Activated CD8-positive, alpha-beta T cell treated with anti-CD3 and anti-CD28 coated beads for 36 hours (primary cell): ENCODE results near the gene MT1H. TPM values are rescaled to one million over a fixed set of nuclear protein-coding genes. Genes with fewer than 3 reads are reported as not detected.

ENCODE experiments used
- ATAC-seq: fragments of 200-7000 bp; cut with Tn5 transposase; one replicate; pipeline ENCODE4 v1.10.0; 2021; ENCODE audit warnings: mild to moderate bottlenecking, moderate library complexity
- CTCF ChIA-PET: fragments of 350-600 bp; sonication (Branson Sonifier 250); formaldehyde crosslinking; loops from one replicate; lab custom pipeline; 2021; ENCODE audit warnings: antibody characterized with exemption; lab: Charles Lee
- POLR2A ChIA-PET: fragments of 350-600 bp; sonication (Branson Sonifier 250); formaldehyde crosslinking; loops from one replicate; lab custom pipeline; 2021; ENCODE audit warnings: antibody characterized with exemption; lab: Charles Lee
- DNase-seq: peaks from one replicate; pipeline ENCODE4 v3.0.0-alpha.2; 2020
- H3K27ac Mint-ChIP-seq: one replicate; pipeline ENCODE4 v1.8.0; 2021; ENCODE audit warnings: mild to moderate bottlenecking, mixed read lengths
- H3K27me3 Mint-ChIP-seq: one replicate; pipeline ENCODE4 v1.8.0; 2021; ENCODE audit warnings: mixed read lengths
- H3K36me3 Mint-ChIP-seq: one replicate; pipeline ENCODE4 v1.8.0; 2021; ENCODE audit warnings: low read depth, mixed read lengths
- H3K4me1 Mint-ChIP-seq: one replicate; pipeline ENCODE4 v1.8.0; 2021; ENCODE audit warnings: low read depth, mixed read lengths
- H3K4me3 Mint-ChIP-seq: one replicate; pipeline ENCODE4 v1.8.0; 2021; ENCODE audit warnings: mild to moderate bottlenecking, moderate library complexity, mixed read lengths
- H3K9me3 Mint-ChIP-seq: one replicate; pipeline ENCODE4 v1.8.0; 2021; ENCODE audit warnings: mixed read lengths
- intact Hi-C: fragments of 100-400 bp; cut with micrococcal nuclease; formaldehyde crosslinking; loops from one replicate; pipeline ENCODE4 v1.10.0; 2022
- total RNA-seq, 2 experiments: library from RNA; stranded (reverse); gene quantifications; one replicate each; pipeline ENCODE4 v1.2.3, GENCODE V29; 2021
- TF ChIP-seq, protein P1 (sequence below): fragments of 200-600 bp; IDR thresholded peaks from one replicate; pipeline ENCODE4 v1.8.0; 2022; ENCODE audit warnings: antibody characterized with exemption, mild to moderate bottlenecking

Gene MT1H
- total RNA-seq, 2 experiments from 2014 or later, result 2.3 to 2.7 TPM

GRCh38 chr16:56652600-56652999 is 17.0 kb upstream of the MT1H start:
- POLR2A ChIA-PET, result interaction anchor here (0.8 to 2.5 kb wide), 5 partner anchors 9 to 59 kb away, joined by 3 to 11 read pairs (median 3); no protein-coding TSS in a partner anchor

DNA sequence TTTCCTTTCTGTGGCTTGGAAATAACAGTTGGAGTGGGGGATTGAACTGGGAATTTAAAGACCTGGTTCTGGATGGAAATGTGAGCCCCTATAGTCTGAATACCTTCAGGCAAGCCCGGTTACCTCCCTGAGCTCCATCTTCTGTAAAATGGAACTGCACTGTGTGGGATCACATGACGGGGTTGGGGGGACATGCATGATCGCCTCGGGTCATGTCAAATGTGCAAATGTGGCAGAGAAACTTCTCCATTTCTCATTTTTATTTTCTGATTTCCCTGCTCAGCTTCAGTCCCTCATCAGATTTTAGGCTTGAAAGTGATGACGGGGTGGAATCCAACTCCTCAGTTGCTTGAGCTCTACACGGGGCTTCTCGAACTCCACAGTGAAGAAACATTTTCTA is 16.4 kb upstream of the MT1H start:
- no peaks in the 10 kb centered on the region for H3K36me3 Mint-ChIP-seq
- POLR2A ChIA-PET, result interaction anchor here (0.9 to 2.5 kb wide), 4 partner anchors 8 to 59 kb away, joined by 3 to 11 read pairs (median 4); no protein-coding TSS in a partner anchor
- CTCF ChIA-PET, result interaction anchor here (1.0 kb wide), 1 partner anchor 10 kb away, joined by 4 read pairs; no protein-coding TSS in a partner anchor

More at GRCh38 chr16:56652600-56652999, 17.0 kb upstream of the MT1H start:
- intact Hi-C loops, result no loop called here
- CTCF ChIA-PET, result interaction anchor here (1.0 to 1.6 kb wide), 2 partner anchors 8 to 9 kb away, joined by 4 read pairs; no protein-coding TSS in a partner anchor
- TF ChIP-seq, protein P1, sequence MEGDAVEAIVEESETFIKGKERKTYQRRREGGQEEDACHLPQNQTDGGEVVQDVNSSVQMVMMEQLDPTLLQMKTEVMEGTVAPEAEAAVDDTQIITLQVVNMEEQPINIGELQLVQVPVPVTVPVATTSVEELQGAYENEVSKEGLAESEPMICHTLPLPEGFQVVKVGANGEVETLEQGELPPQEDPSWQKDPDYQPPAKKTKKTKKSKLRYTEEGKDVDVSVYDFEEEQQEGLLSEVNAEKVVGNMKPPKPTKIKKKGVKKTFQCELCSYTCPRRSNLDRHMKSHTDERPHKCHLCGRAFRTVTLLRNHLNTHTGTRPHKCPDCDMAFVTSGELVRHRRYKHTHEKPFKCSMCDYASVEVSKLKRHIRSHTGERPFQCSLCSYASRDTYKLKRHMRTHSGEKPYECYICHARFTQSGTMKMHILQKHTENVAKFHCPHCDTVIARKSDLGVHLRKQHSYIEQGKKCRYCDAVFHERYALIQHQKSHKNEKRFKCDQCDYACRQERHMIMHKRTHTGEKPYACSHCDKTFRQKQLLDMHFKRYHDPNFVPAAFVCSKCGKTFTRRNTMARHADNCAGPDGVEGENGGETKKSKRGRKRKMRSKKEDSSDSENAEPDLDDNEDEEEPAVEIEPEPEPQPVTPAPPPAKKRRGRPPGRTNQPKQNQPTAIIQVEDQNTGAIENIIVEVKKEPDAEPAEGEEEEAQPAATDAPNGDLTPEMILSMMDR, result no peak
- H3K4me3 Mint-ChIP-seq, result no peak overlapping the region
- H3K27me3 Mint-ChIP-seq, result peaks cover 8% of the 10 kb centered on the region
- no peak for DNase-seq
- no peaks in the 10 kb centered on the region for H3K9me3 Mint-ChIP-seq
- no peaks in the 10 kb centered on the region for H3K4me1 Mint-ChIP-seq
- H3K27ac Mint-ChIP-seq, result no peak overlapping the region
- H3K36me3 Mint-ChIP-seq, result no peaks in the 10 kb centered on the region
- no peak for ATAC-seq

DNA sequence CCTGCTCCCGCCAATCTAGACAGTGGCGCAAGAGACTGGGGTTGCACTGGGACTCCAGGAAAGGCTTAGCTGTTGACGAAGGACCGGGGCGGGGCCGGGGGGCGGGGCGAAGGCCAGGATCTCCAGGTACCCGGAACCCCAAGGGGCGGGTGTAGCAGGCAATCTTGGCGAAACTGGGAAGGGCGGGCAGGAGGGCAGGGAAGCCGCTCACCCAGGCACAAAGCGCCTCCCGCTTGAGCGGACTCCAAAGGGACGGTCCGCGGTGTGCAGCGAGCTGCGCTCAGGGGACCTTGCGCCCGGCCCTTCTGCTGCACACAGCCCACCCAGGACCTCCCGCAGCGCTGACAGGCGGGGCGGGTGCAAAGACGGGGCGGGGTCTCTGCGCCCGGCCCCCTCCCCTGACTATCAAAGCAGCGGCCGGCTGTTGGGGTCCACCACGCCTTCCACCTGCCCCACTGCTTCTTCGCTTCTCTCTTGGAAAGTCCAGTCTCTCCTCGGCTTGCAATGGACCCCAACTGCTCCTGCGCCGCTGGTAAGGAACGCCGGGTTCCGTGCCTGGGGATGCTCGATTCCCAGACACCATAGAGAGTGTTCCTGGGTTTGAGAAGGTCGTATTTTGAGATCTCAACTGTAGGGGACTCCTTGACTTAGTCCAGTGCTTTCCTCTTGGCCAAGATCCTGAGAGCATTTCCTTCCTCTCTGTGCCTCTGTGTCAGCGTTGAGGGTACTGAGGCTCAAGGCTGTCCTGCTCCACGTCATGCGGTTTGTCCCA is 11.9 kb upstream of the MT1H start, which contains the start of gene MT1F:
Gene MT1F (plus strand): TSS at position 405 of the 772 bp plus-strand sequence. CDS start 100 bp downstream, at position 505.
- POLR2A ChIA-PET, result interaction anchor here (1.0 kb wide), 1 partner anchor 32 kb away, joined by 3 read pairs; the partner anchor contains the start of gene MT1E
- peak within 1 kb of the TSS; percentile 92 for H3K4me3 Mint-ChIP-seq
- intact Hi-C loops, result no loop called here
- H3K4me1 Mint-ChIP-seq, result peaks cover 14% of the 10 kb centered on the region
- H3K36me3 Mint-ChIP-seq, result peaks cover 3% of the 10 kb centered on the region
- TF ChIP-seq, protein P1, result no peak
- ATAC-seq, result peak; percentile 83
- no peaks in the 10 kb centered on the region for H3K9me3 Mint-ChIP-seq
- peak; percentile 82 for DNase-seq
- CTCF ChIA-PET, result interaction anchor here (2.8 kb wide), 1 partner anchor 14 kb away, joined by 14 read pairs; no protein-coding TSS in a partner anchor
- peak within 1 kb of the TSS; percentile 82 for H3K27ac Mint-ChIP-seq
- no peaks in the 10 kb centered on the region for H3K27me3 Mint-ChIP-seq

More for the DNA sequence above, 16.4 kb upstream of the MT1H start:
- DNase-seq (no peak), ATAC-seq (no peak)
- H3K4me3 Mint-ChIP-seq, result no peak overlapping the region
- peaks cover 4% of the 10 kb centered on the region for H3K4me1 Mint-ChIP-seq
- TF ChIP-seq, protein P1, result no peak
- intact Hi-C loops, result no loop called here
- H3K27ac Mint-ChIP-seq, result no peak overlapping the region
- no peaks in the 10 kb centered on the region for H3K9me3 Mint-ChIP-seq
- peaks cover 8% of the 10 kb centered on the region for H3K27me3 Mint-ChIP-seq

- Mint-ChIP-seq H3K27ac (peak overlapping the region; percentile 82), H3K27me3 (peaks cover 2% of the 10 kb centered on the region), H3K36me3 (peaks cover 3% of the 10 kb centered on the region), H3K4me3 (peak overlapping the region; percentile 92), H3K4me1 (peaks cover 16% of the 10 kb centered on the region), H3K9me3 (no peaks in the 10 kb centered on the region)
- no peak for DNase-seq
- ChIA-PET CTCF (no interaction called here), POLR2A (no interaction called here)
- intact Hi-C loops, result no loop called here
- TF ChIP-seq, protein P1, result no peak
- no peak for ATAC-seq
These were observed 11.2 kb upstream of the MT1H start for GRCh38 chr16:56658327-56658875.
